Measurements from ENCODE around the gene PPP3CA. TPM values are rescaled to one million over a fixed set of nuclear protein-coding genes. Genes with fewer than 3 reads are reported as not detected.
A peak's percentile ranks its signal among the peaks of the same experiment; 100 is the strongest.
"Not testable (repeated sequence)": the region's sequence is repeated elsewhere in the genome, so short reads cannot be mapped to it uniquely, and the experiment has no call there.

PPP3CA gene
- total RNA-seq, 2 donors from 2014 or later, result 11.3 to 15.6 TPM

GRCh38 chr4:101122019-101122418, 225.3 kb downstream of the PPP3CA start:
- peak overlapping the region; percentile 38 for H3K27ac Mint-ChIP-seq
- no peak overlapping the region for H3K4me3 Mint-ChIP-seq
- no peak for DNase-seq
- no peaks in the 10 kb centered on the region for H3K36me3 Mint-ChIP-seq (ENCODE audit: insufficient read depth in 2 of 2)
- peaks cover 34% of the 10 kb centered on the region for H3K4me1 Mint-ChIP-seq (ENCODE audit: low read depth)
- ATAC-seq (replicated peaks in 1 of 2), result no peak
- no peaks in the 10 kb centered on the region for H3K9me3 Mint-ChIP-seq
- H3K27me3 Mint-ChIP-seq (ENCODE audit: low read depth), result no peaks in the 10 kb centered on the region

- no peak for DNase-seq
- Mint-ChIP-seq H3K36me3 (ENCODE audit: insufficient read depth in 2 of 2) (no peaks in the 10 kb centered on the region), H3K4me1 (ENCODE audit: low read depth) (peaks cover 16% of the 10 kb centered on the region), H3K9me3 (no peaks in the 10 kb centered on the region), H3K4me3 (no peak overlapping the region), H3K27ac (no peak overlapping the region), H3K27me3 (ENCODE audit: low read depth) (no peaks in the 10 kb centered on the region)
- no peak for ATAC-seq (replicated peaks in 1 of 2)
Observed at GRCh38 chr4:101119141-101119540, 228.2 kb downstream of the PPP3CA start.

- peaks cover 15% of the 10 kb centered on the region for H3K4me1 Mint-ChIP-seq (ENCODE audit: low read depth)
- no peaks in the 10 kb centered on the region for H3K36me3 Mint-ChIP-seq (ENCODE audit: insufficient read depth in 2 of 2)
Observed at GRCh38 chr4:101118617-101119016, 228.7 kb downstream of the PPP3CA start.

GRCh38 chr4:101115887-101116286, 231.4 kb downstream of the PPP3CA start:
- DNase-seq (no peak), ATAC-seq (replicated peaks in 1 of 2) (no peak)
- no peak overlapping the region for H3K4me3 Mint-ChIP-seq
- H3K9me3 Mint-ChIP-seq, result no peaks in the 10 kb centered on the region
- no peaks in the 10 kb centered on the region for H3K27me3 Mint-ChIP-seq (ENCODE audit: low read depth)
- H3K36me3 Mint-ChIP-seq (ENCODE audit: insufficient read depth in 2 of 2), result no peaks in the 10 kb centered on the region
- no peak overlapping the region for H3K27ac Mint-ChIP-seq
- H3K4me1 Mint-ChIP-seq (ENCODE audit: low read depth), result no peaks in the 10 kb centered on the region

More at GRCh38 chr4:101118617-101119016, 228.7 kb downstream of the PPP3CA start:
- no peak overlapping the region for H3K4me3 Mint-ChIP-seq
- ATAC-seq (replicated peaks in 1 of 2) (no peak), DNase-seq (no peak)
- no peaks in the 10 kb centered on the region for H3K9me3 Mint-ChIP-seq
- H3K27me3 Mint-ChIP-seq (ENCODE audit: low read depth), result no peaks in the 10 kb centered on the region
- H3K27ac Mint-ChIP-seq, result no peak overlapping the region

- Mint-ChIP-seq H3K27me3 (ENCODE audit: low read depth) (no peaks in the 10 kb centered on the region), H3K36me3 (ENCODE audit: insufficient read depth in 2 of 2) (no peaks in the 10 kb centered on the region), H3K9me3 (no peaks in the 10 kb centered on the region), H3K27ac (no peak overlapping the region), H3K4me3 (no peak overlapping the region), H3K4me1 (ENCODE audit: low read depth) (no peaks in the 10 kb centered on the region)
- ATAC-seq (replicated peaks in 1 of 2), result peak in 1 of 2 donors; percentile 57
- no peak for DNase-seq
Observed at GRCh38 chr4:101114936-101115372, 232.4 kb downstream of the PPP3CA start.

- peak overlapping the region; percentile 7 to 79 for H3K4me3 Mint-ChIP-seq
- peaks cover 4% of the 10 kb centered on the region in 2 donors for H3K36me3 Mint-ChIP-seq (ENCODE audit: insufficient read depth in 2 of 2)
- DNase-seq, result peak; percentile 8 to 18
- no peaks in the 10 kb centered on the region for H3K9me3 Mint-ChIP-seq
- peak overlapping the region; percentile 64 for H3K27ac Mint-ChIP-seq
- H3K4me1 Mint-ChIP-seq (ENCODE audit: low read depth), result peaks cover 42% of the 10 kb centered on the region
- no peaks in the 10 kb centered on the region for H3K27me3 Mint-ChIP-seq (ENCODE audit: low read depth)
- ATAC-seq (replicated peaks in 1 of 2), result peak; percentile 59 to 61
Observed at GRCh38 chr4:101104312-101105052, 242.8 kb downstream of the PPP3CA start.

GRCh38 chr4:101103381-101104142, 243.8 kb downstream of the PPP3CA start:
- Mint-ChIP-seq H3K4me3 (peak overlapping the region; percentile 7 to 79), H3K27ac (peak overlapping the region; percentile 64), H3K4me1 (ENCODE audit: low read depth) (peaks cover 42% of the 10 kb centered on the region), H3K9me3 (no peaks in the 10 kb centered on the region), H3K27me3 (ENCODE audit: low read depth) (no peaks in the 10 kb centered on the region), H3K36me3 (ENCODE audit: insufficient read depth in 2 of 2) (peaks cover 4% of the 10 kb centered on the region in 2 donors)
- ATAC-seq (replicated peaks in 1 of 2), result peak; percentile 86 to 90
- DNase-seq, result no peak

- DNase-seq (no peak), ATAC-seq (replicated peaks in 1 of 2) (no peak)
- no peak overlapping the region for H3K27ac Mint-ChIP-seq
- H3K27me3 Mint-ChIP-seq (ENCODE audit: low read depth), result no peaks in the 10 kb centered on the region
- H3K4me1 Mint-ChIP-seq (ENCODE audit: low read depth), result peaks cover 42% of the 10 kb centered on the region
- H3K9me3 Mint-ChIP-seq, result no peaks in the 10 kb centered on the region
- no peak overlapping the region for H3K4me3 Mint-ChIP-seq
- peaks cover 2 to 4% of the 10 kb centered on the region in 2 donors for H3K36me3 Mint-ChIP-seq (ENCODE audit: insufficient read depth in 2 of 2)
Observed at GRCh38 chr4:101102114-101102742, 245.1 kb downstream of the PPP3CA start.

- no peak for DNase-seq
- ATAC-seq (replicated peaks in 1 of 2), result no peak
- Mint-ChIP-seq H3K27me3 (ENCODE audit: low read depth) (no peaks in the 10 kb centered on the region), H3K9me3 (no peaks in the 10 kb centered on the region), H3K27ac (no peak overlapping the region), H3K4me1 (ENCODE audit: low read depth) (peaks cover 34% of the 10 kb centered on the region), H3K4me3 (no peak overlapping the region), H3K36me3 (ENCODE audit: insufficient read depth in 2 of 2) (peaks cover 1 to 3% of the 10 kb centered on the region in 2 donors)
Observed at GRCh38 chr4:101101072-101101471, 246.3 kb downstream of the PPP3CA start.

- no peak overlapping the region for H3K4me3 Mint-ChIP-seq
- H3K27me3 Mint-ChIP-seq (ENCODE audit: low read depth), result no peaks in the 10 kb centered on the region
- H3K9me3 Mint-ChIP-seq, result no peaks in the 10 kb centered on the region
- peaks cover 16% of the 10 kb centered on the region for H3K4me1 Mint-ChIP-seq (ENCODE audit: low read depth)
- ATAC-seq (replicated peaks in 1 of 2), result no peak
- H3K27ac Mint-ChIP-seq, result no peak overlapping the region
- H3K36me3 Mint-ChIP-seq (ENCODE audit: insufficient read depth in 2 of 2), result peaks cover 1 to 3% of the 10 kb centered on the region in 2 donors
- DNase-seq, result no peak
Observed at GRCh38 chr4:101098666-101099400, 248.5 kb downstream of the PPP3CA start.

GRCh38 chr4:101092609-101093008, 254.7 kb downstream of the PPP3CA start:
- H3K27ac Mint-ChIP-seq; ATAC-seq (replicated peaks in 1 of 2); H3K4me1 Mint-ChIP-seq (ENCODE audit: low read depth); H3K27me3 Mint-ChIP-seq (ENCODE audit: low read depth); DNase-seq; H3K4me3 Mint-ChIP-seq; H3K36me3 Mint-ChIP-seq (ENCODE audit: insufficient read depth in 2 of 2); H3K9me3 Mint-ChIP-seq: not testable (repeated sequence)

GRCh38 chr4:101089168-101089567, 258.2 kb downstream of the PPP3CA start:
- Mint-ChIP-seq H3K27me3 (ENCODE audit: low read depth) (no peaks in the 10 kb centered on the region), H3K4me3 (no peak overlapping the region), H3K9me3 (no peaks in the 10 kb centered on the region), H3K4me1 (ENCODE audit: low read depth) (no peaks in the 10 kb centered on the region), H3K27ac (no peak overlapping the region), H3K36me3 (ENCODE audit: insufficient read depth in 2 of 2) (peaks cover 4% of the 10 kb centered on the region in 2 donors)
- DNase-seq, result no peak
- ATAC-seq (replicated peaks in 1 of 2), result no peak

Measured in activated T-cell treated with anti-CD3 and anti-CD28 coated beads, Interleukin-2, amount 50 U/mL, for 72 hours (primary cell).